GM19099 (cell line): ENCODE results near the gene OR5AR1.

Source experiments
- POLR2A ChIP-seq: IDR thresholded peaks from 3 replicates; pipeline ENCODE4 v1.6.1; 2011; ENCODE audit warnings: low read depth; ENCODE audit not compliant: insufficient read length; ENCODE audit errors: extremely low read depth

Gene OR5AR1

DNA sequence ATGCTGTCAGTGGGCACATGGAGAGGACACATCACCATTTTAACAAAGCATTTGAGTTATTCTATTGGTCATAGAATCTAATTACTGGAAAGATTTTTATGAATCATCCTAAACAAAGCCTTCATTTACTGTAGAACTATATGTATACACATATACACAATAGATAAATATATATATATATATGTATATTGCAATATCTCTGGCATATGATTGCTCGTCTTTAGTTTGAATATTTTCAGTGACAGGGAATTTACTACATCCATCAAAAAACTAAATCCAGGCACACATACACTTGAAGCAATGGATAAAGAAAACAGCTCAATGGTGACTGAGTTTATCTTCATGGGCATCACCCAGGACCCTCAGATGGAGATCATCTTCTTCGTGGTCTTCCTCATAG, at the start of gene OR5AR1:
OR5AR1 (plus strand) TSS at position 301 of the 400 bp plus-strand sequence; CDS start at position 301, 0 bp downstream.
- no peak for TF ChIP-seq POLR2A

DNA sequence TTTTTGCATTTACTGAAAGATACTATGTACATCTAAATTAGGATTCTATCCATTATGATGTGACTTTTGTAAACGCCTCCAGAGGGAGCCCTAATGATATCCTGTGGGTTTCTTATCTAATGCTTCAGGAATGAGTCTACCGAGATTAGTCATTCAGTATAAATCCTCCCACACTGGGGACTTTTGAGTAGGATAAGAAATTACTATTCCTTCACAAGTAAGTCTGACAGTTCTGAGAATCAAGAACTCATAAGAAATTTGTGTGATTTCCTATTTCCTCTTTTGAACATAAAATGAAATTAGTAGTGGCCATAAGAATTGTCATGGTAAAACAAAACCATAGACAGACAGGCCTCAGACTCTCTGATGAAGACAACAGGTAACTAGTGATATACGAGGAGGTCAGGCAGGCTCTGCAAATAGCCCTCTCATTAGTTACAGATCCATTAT, 38.8 kb upstream of the OR5AR1 start:
- no peak for TF ChIP-seq POLR2A

DNA sequence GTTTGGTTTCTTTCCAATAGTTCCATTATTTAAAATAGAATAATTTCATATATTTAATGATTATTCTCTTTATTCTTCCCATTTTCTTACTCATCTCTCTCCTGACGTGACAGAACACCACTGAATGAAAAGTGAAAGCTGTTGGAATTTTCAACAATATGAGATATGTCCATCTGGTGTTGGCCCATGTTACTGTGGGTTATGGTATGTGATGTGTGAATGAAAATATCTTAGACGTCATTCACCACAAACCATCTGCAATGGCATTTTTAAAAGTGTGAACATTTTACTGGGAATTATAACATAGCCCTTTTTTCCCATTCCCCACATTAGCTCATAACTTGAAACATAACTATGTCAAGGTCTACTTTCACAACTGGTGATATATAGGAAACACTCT, 37.5 kb upstream of the OR5AR1 start:
- no peak for TF ChIP-seq POLR2A

DNA sequence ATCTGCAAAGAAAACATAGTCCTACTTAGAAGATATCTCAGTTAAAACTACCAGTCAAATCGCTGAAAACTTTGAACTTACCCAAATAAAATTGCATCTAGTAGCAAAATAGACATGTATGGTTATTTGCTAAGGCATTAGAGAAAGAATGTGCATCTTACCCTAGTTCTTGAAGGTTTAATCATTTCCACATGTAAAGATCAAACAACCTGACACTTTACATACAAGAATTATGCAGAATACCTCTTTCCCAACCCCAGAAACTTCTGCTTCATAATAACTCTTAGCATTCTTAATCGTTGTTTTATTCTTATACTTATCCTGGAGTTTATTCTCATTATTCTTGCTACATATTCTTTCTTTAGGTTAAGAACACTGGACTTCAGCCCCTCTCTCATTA, 31.2 kb upstream of the OR5AR1 start:
- TF ChIP-seq POLR2A = no peak

DNA sequence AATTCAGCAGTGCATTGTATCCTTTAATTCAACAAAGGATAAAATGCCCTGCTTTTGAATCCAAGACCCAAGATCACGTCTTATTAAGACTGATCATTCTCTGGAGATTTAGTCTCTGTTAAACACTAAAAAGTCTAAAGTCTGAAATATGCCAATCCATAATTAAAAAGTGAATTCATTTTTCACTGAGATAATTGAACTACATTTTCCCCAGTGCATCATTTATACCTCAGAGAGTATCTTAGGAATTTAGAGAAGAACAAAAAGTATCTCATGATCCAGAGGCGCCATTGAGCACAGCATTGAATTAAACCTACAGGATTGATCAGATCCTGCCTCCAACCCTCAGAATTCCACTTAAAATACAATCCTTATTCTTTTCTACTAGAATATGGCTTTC, 26.6 kb upstream of the OR5AR1 start:
- TF ChIP-seq POLR2A = no peak

DNA sequence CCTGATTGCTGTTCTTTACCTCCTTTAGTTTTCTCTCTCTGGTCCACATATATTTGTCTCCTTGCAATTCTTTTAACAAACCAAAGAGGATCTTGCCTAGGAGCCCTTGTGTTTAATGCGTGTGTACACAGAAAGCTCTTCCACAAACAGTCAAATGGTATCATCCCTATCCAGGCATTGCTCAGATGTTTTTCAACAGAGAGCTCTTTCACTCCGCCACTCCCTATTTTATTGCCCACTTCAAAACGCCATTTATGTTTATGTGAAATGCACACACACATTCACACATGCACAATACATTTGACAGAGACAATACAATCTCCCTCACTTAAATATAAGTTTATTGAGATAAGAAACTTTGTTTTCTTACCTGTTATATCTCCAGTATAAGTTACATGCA, 26.0 kb upstream of the OR5AR1 start:
- no peak for TF ChIP-seq POLR2A

DNA sequence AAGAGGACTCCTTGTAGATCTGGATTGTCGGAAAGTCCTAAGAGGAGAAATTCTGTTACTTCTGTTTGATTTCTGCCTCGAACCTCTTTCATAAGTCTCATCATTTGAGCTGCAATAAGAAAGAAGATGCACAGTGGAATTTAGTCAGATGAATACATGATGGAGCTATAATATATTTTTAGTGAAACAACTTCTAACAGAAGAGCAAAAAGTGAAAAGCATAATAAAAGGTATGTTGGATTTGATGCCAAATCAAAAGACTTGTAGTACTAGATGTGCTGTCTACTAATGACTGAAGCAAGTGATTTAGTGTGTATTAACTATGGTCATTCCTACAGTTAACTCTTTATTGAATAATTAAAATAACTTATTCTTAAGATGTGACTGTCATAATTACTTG, 21.1 kb upstream of the OR5AR1 start, which contains the start of gene OR5AP2:
OR5AP2 (minus strand) TSS at position 101 of the 400 bp plus-strand sequence; CDS start at position 101, 0 bp downstream.
- TF ChIP-seq POLR2A = no peak

DNA sequence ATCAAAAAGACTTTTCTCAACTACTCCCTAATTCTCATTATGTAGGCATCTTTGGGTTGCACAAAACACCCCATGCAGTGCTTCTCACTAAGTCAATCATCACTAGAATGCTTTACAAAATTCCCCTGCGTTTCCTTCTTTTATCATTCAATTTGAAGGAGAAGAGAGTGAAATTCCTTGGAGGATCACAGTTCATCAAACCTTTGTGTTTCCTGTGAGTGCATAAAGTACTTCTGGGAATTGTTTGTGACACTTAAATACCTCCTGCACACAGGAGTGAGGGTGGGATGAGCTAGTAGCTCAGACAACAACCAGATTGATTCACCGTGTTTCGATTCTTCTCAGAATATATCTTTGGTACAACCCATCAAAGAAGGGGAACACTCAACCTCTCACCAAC, 3.7 kb upstream of the OR5AR1 start:
- no peak for TF ChIP-seq POLR2A

DNA sequence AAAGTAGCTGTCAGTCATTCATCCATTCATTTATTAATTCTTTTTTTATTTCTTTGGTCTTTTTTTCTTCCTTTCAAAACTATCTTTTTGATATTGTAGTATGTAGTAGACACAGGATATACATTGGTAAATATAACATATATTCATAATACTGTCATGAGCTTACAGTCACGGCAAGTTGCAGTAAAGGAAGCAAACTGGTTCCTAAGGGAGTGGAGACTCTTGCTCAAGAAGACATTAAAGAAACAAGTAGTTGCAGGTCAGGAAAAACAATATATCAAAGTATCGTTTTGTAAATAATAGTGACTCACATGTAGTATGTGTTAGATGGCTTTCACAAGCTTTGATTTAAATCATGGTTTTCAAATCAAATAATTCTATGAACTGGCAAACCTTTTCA, 7.5 kb downstream of the OR5AR1 start:
- TF ChIP-seq POLR2A = no peak

DNA sequence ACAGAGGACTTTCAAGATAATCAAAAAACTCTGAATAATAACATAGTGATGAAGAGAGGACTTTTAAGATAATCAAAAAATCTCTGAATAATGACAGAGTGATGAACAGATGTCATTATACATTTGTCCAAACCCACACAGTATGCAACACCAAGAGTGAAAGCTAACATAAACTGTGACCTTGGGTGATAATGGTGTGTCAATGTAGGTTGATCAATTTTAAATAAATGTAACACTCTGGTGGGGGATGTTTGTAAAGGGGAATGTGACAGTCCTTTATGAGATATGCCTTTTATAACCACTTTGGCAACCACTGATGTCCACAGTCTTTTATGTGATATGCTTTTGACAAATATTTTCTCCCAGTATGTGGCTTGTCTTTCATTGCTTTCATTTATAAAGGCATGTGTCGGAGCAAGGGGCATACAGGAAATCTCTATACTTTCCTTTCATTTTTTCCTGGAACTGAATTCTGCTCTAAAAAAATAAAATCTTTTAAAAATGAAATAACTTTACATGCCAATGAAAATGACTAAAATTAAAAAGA, 25.1 kb downstream of the OR5AR1 start:
- TF ChIP-seq POLR2A = no peak

DNA sequence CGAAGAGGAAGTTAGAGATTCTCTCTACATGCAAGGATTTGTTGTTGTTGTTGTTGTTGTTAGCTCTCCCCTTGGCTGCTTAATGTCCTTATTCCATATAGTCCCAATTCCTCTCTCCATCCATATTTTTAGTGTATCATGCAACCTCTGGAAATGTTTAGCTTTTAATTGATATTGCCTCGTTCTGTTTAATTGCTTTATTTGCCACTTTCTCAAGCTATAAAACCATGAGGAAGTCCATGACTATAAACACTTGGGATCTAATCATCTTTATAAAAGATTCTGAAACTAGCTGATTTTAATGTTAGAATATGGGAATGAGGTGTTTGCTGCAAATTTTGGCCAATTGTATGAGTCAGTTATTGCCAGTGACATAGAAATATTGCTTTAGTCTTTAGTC, 29.9 kb downstream of the OR5AR1 start:
- no peak for TF ChIP-seq POLR2A

DNA sequence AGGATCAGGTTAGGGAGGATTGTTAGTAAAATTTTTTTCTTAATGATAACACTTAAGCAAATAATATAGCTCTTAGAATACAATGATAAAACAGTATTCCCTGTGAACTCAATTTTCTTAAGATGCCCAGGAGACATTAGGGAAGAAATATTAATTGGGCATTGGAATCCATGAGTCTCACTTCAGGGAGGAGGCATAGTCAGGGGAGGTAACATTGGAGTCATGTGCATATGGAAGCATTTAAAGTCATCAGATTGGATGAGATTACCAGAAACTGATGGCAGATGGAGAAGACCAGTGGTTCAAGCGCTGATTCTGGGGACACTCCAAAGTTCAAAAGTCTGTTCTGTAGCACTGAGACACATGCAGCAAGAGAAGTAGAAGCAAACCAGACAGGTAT, 35.3 kb downstream of the OR5AR1 start, which contains the start of gene OR9G1:
OR9G1 (plus strand) TSS at position 301 of the 400 bp plus-strand sequence. CDS start 1,293 bp downstream, outside the sequence.
- TF ChIP-seq POLR2A = no peak

DNA sequence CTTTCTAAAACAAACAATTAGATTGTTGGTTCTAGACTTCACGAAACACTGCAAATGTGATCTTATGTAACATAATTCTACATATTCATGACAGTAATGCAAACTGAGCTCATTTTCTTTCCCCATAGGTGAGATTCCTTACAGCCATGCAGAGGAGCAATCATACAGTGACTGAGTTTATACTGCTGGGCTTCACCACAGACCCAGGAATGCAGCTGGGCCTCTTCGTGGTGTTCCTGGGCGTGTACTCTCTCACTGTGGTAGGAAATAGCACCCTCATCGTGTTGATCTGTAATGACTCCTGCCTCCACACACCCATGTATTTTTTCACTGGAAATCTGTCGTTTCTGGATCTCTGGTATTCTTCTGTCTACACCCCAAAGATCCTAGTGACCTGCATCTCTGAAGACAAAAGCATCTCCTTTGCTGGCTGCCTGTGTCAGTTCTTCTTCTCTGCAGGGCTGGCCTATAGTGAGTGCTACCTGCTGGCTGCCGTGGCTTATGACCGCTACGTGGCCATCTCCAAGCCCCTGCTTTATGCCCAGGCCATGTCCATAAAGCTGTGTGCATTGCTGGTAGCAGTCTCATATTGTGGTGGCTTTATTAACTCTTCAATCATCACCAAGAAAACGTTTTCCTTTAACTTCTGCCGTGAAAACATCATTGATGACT, 36.9 kb downstream of the OR5AR1 start:
- no peak for TF ChIP-seq POLR2A

DNA sequence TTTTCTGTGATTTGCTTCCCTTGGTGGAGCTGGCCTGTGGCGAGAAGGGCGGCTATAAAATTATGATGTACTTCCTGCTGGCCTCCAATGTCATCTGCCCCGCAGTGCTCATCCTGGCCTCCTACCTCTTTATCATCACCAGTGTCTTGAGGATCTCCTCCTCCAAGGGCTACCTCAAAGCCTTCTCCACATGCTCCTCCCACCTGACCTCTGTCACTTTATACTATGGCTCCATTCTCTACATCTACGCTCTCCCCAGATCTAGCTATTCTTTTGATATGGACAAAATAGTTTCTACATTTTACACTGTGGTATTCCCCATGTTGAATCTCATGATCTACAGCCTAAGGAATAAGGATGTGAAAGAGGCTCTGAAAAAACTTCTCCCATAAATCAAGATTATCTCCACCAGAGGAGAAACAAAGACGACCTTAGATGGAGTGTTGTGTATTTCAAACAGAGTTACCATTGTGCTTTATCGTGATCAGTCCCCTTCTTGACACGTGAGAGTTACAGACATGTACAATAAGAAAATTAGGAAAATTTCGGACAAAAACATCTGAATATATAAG, 37.5 kb downstream of the OR5AR1 start:
- no peak for TF ChIP-seq POLR2A

DNA sequence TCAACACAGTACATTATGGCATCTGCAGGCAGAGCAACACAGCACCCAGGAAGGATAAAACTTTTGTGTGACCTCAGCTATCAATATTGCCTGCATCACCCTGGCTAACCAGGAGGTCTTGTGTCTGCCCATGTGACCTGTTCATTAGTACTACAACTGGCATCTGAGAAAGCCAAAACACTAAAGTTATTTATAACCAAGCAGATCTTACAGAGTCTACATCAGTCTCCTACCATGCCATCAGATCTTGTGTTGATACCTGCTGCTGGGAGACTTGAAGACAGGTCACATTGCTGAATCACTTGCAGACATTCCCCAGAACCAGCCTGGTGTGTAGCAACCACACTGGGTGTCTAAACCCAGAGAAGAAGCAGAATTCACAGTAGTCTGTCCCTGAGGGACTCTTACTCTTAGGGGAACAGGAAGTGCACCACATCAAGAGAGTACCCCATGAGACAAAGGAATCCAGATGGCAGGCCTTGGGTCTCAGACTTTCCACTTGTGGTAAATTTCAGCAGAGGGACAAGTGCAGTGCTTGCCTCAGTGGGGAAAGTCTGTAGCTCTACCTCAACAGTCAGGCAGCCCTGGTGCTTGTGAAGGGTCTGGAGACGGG, 42.4 kb downstream of the OR5AR1 start:
- no peak for TF ChIP-seq POLR2A

DNA sequence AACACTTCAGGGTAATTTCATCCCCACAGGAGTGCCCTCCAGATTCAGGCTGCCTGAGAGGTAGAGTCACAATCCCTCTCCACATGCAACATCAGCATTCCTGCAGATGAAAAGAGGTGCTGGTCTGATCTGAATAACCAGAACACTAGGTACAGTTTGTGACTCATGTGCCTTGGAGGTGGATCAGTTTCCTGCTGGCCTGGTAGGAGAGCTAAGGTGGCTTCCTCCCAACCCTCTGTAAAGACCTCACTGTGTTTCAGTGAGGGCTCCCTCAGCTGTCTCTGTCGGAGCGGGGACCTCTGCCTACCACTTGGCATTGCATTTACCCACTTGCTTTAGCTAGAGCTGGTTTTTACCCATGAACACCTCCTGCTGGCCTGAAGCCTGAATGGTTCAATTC, 43.0 kb downstream of the OR5AR1 start:
- no peak for TF ChIP-seq POLR2A
